Measurements from ENCODE around the gene KRTAP19-1. TPM values are rescaled to one million over a fixed set of nuclear protein-coding genes. Genes with fewer than 3 reads are reported as not detected.
A peak's percentile ranks its signal among the peaks of the same experiment; 100 is the strongest.

KRTAP19-1 gene
- polyA plus RNA-seq, 1 donor (not counting 4 experiments of a cell fraction or from before 2014, with no cell fraction given), result 0.72 TPM

- Histone ChIP-seq H3K36me3 (ENCODE audit: control insufficient read depth in 2 of 2, extremely low read depth in 1 of 2, insufficient read depth in 2 of 2, low read length in 2 of 2) (no peaks in the 10 kb centered on the region), H3K4me1 (ENCODE audit: control insufficient read depth, extremely low read depth, insufficient read depth, low read length) (no peaks in the 10 kb centered on the region), H3K9me3 (ENCODE audit: control insufficient read depth, low read depth, low read length) (no peaks in the 10 kb centered on the region), H4K20me1 (ENCODE audit: control insufficient read depth, extremely low read depth, insufficient read depth, low read length) (no peaks in the 10 kb centered on the region), H3K27ac (ENCODE audit: control insufficient read depth, insufficient read depth, low read length) (no peak overlapping the region), H3K79me2 (ENCODE audit: control insufficient read depth, insufficient read depth, low read length) (no peaks in the 10 kb centered on the region), H3K27me3 (ENCODE audit: control insufficient read depth, extremely low read depth, insufficient read depth, low read length) (no peaks in the 10 kb centered on the region), H3K4me2 (ENCODE audit: control insufficient read depth, extremely low read depth, insufficient read depth, low read depth, low read length) (no peak overlapping the region), H3K9ac (ENCODE audit: control insufficient read depth, extremely low read depth, insufficient read depth, low read length) (no peak overlapping the region), H3K9me1 (ENCODE audit: control insufficient read depth, extremely low read depth, insufficient read depth, low read length) (no peaks in the 10 kb centered on the region), H3K4me3 (ENCODE audit: control insufficient read depth in 2 of 3, extremely low read depth in 1 of 3, insufficient read depth in 2 of 3, low read depth in 1 of 3, low read length in 3 of 3) (no peak overlapping the region), H2AFZ (ENCODE audit: control insufficient read depth, low read length) (no peak overlapping the region)
- dilution Hi-C loops (cut with MboI; ENCODE audit: extremely low pct_ligation_motif_present, low sequenced_read_pairs), result no loop called here
- FAIRE-seq, result no peak
- TF ChIP-seq EZH2 (IDR thresholded peaks at IDR 0.05; ENCODE audit: low read length) (no peak), CTCF (optimal IDR thresholded peaks at IDR 0.05 in 1 of 3, IDR thresholded peaks at IDR 0.05 in 1 of 3, conservative IDR thresholded peaks at IDR 0.05 in 1 of 3; ENCODE audit: extremely low read depth in 1 of 3, insufficient read depth in 2 of 3, low read length in 3 of 3) (peak; percentile 48 to 75 (median 56))
- DNase-seq (ENCODE audit: low read depth, low spot score), result no peak
Observed at GRCh38 chr21:30463713-30464112, 16.5 kb downstream of the KRTAP19-1 start.

GRCh38 chr21:30448514-30448913, 31.7 kb downstream of the KRTAP19-1 start:
- H2AFZ ChIP-seq (ENCODE audit: control insufficient read depth, low read length), result no peak overlapping the region
- no peaks in the 10 kb centered on the region for H3K9me1 ChIP-seq (ENCODE audit: control insufficient read depth, extremely low read depth, insufficient read depth, low read length)
- H4K20me1 ChIP-seq (ENCODE audit: control insufficient read depth, extremely low read depth, insufficient read depth, low read length), result no peaks in the 10 kb centered on the region
- no peak overlapping the region for H3K4me2 ChIP-seq (ENCODE audit: control insufficient read depth, extremely low read depth, insufficient read depth, low read depth, low read length)
- H3K36me3 ChIP-seq (ENCODE audit: control insufficient read depth in 2 of 2, extremely low read depth in 1 of 2, insufficient read depth in 2 of 2, low read length in 2 of 2), result no peaks in the 10 kb centered on the region
- dilution Hi-C loops (cut with MboI; ENCODE audit: extremely low pct_ligation_motif_present, low sequenced_read_pairs), result no loop called here
- TF ChIP-seq EZH2 (IDR thresholded peaks at IDR 0.05; ENCODE audit: low read length), result no peak
- no peak for TF ChIP-seq CTCF (optimal IDR thresholded peaks at IDR 0.05 in 1 of 3, IDR thresholded peaks at IDR 0.05 in 1 of 3, conservative IDR thresholded peaks at IDR 0.05 in 1 of 3; ENCODE audit: extremely low read depth in 1 of 3, insufficient read depth in 2 of 3, low read length in 3 of 3)
- H3K27me3 ChIP-seq (ENCODE audit: control insufficient read depth, extremely low read depth, insufficient read depth, low read length), result no peaks in the 10 kb centered on the region
- H3K27ac ChIP-seq (ENCODE audit: control insufficient read depth, insufficient read depth, low read length), result no peak overlapping the region
- no peaks in the 10 kb centered on the region for H3K4me1 ChIP-seq (ENCODE audit: control insufficient read depth, extremely low read depth, insufficient read depth, low read length)
- DNase-seq (ENCODE audit: low read depth, low spot score) (no peak), FAIRE-seq (no peak)
- no peaks in the 10 kb centered on the region for H3K79me2 ChIP-seq (ENCODE audit: control insufficient read depth, insufficient read depth, low read length)
- no peak overlapping the region for H3K4me3 ChIP-seq (ENCODE audit: control insufficient read depth in 2 of 3, extremely low read depth in 1 of 3, insufficient read depth in 2 of 3, low read depth in 1 of 3, low read length in 3 of 3)
- no peaks in the 10 kb centered on the region for H3K9me3 ChIP-seq (ENCODE audit: control insufficient read depth, low read depth, low read length)
- no peak overlapping the region for H3K9ac ChIP-seq (ENCODE audit: control insufficient read depth, extremely low read depth, insufficient read depth, low read length)

All from keratinocyte (primary cell).